GM12878 (cell line): ENCODE results near the gene SEMA7A. TPM values are rescaled to one million over a fixed set of nuclear protein-coding genes. Genes with fewer than 3 reads are reported as not detected.

Experiments used
- ATAC-seq: fragments of 200-7000 bp; cut with Tn5 transposase; 3 replicates; pipeline ENCODE4 v1.9.1; 2020; ENCODE audit warnings: mild to moderate bottlenecking, moderate library complexity
- BruUV-seq: library from RNA; stranded (reverse); fragments of 400-500 nt; replicated peaks from 2 replicates; lab custom pipeline; 2021; lab: Mats Ljungman, UMichigan
- CTCF ChIA-PET: fragments of 300-600 bp; sonication (Branson Sonifier 250); formaldehyde crosslinking; extraction: SDS; loops from one replicate; lab custom pipeline; 2021; ENCODE audit warnings: inconsistent platforms; lab: Yijun Ruan, JAX
- POLR2A ChIA-PET: fragments of 350-600 bp; formaldehyde crosslinking; extraction: SDS; loops from one replicate; lab custom pipeline; 2021; ENCODE audit warnings: inconsistent platforms; lab: Charles Lee
- RAD21 ChIA-PET: fragments of 300-600 bp; sonication (Branson Sonifier 250); formaldehyde crosslinking; loops from one replicate; lab custom pipeline; 2023; ENCODE audit warnings: antibody characterized with exemption; ENCODE audit not compliant: unreplicated experiment; lab: Charles Lee
- SMC1A ChIA-PET: fragments of 300-600 bp; sonication (Branson Sonifier 250); formaldehyde crosslinking; loops from one replicate; lab custom pipeline; 2023; ENCODE audit not compliant: unreplicated experiment, uncharacterized antibody; lab: Charles Lee
- DNase-seq: peaks from one replicate; pipeline ENCODE4 v3.0.0-alpha.2; 2011; ENCODE audit warnings: low read depth, low spot score
- FAIRE-seq: peaks from 3 replicates; lab custom pipeline; 2011; peaks lifted over from hg19 to GRCh38; lab: Jason Lieb, UNC
- H2AFZ ChIP-seq: 2 replicates; pipeline ENCODE4 v1.6.0; 2011; ENCODE audit warnings: low read depth, low read length, control low read depth; ENCODE audit not compliant: control insufficient read depth
- H3K27ac ChIP-seq: 2 replicates; pipeline ENCODE4 v1.5.1; 2011; ENCODE audit warnings: control low read depth; ENCODE audit not compliant: control insufficient read depth, insufficient read depth
- H3K27me3 ChIP-seq, 2 experiments: replicated peaks in 1 of 2; 2 replicates each; pipeline versions ENCODE4 v1.6.0 to v1.6.1; 2011; ENCODE audit warnings: low read length in 1 of 2; ENCODE audit not compliant: control insufficient read depth in 2 of 2, insufficient read depth in 2 of 2
- H3K36me3 ChIP-seq, 2 experiments: 2 replicates each; pipeline ENCODE4 v1.5.1; 2011; ENCODE audit warnings: low read length in 1 of 2; ENCODE audit not compliant: control insufficient read depth in 2 of 2, insufficient read depth in 2 of 2
- H3K4me1 ChIP-seq: 2 replicates; pipeline ENCODE4 v1.6.1; 2011; ENCODE audit warnings: mild to moderate bottlenecking, low read length, moderate library complexity, mixed read lengths; ENCODE audit not compliant: control insufficient read depth, insufficient read depth
- H3K4me2 ChIP-seq: 2 replicates; pipeline ENCODE4 v1.6.0; 2011; ENCODE audit warnings: control low read depth; ENCODE audit not compliant: control insufficient read depth, insufficient read depth
- H3K4me3 ChIP-seq: fragments of 200-600 bp; sonication (generic); 2 replicates; pipeline ENCODE4 v1.5.1; 2016
- H3K79me2 ChIP-seq: 2 replicates; pipeline ENCODE4 v1.6.0; 2011; ENCODE audit warnings: low read length; ENCODE audit not compliant: control insufficient read depth, insufficient read depth
- H3K9ac ChIP-seq: 2 replicates; pipeline ENCODE4 v1.8.0; 2011; ENCODE audit warnings: low read length, control low read depth, mixed read lengths; ENCODE audit not compliant: control insufficient read depth, insufficient read depth
- H3K9me3 ChIP-seq: replicated peaks from 3 replicates; pipeline ENCODE4 v1.5.1; 2011; ENCODE audit warnings: mild to moderate bottlenecking, low read length; ENCODE audit not compliant: control insufficient read depth, insufficient read depth
- H4K20me1 ChIP-seq: 2 replicates; pipeline ENCODE4 v1.6.0; 2011; ENCODE audit not compliant: control insufficient read depth, insufficient read depth
- BHLHE40 ChIP-seq, 2 experiments: fragments of 450-650 bp in 1 of 2; IDR thresholded peaks; 2 replicates each; pipeline ENCODE4 v1.6.1; 2011 to 2017; ENCODE audit warnings: low read depth in 2 of 2, borderline replicate concordance in 1 of 2, improper control_type of control experiment in 1 of 2, low read length in 1 of 2, mild to moderate bottlenecking in 1 of 2
- GATAD2B ChIP-seq: fragments of 450-650 bp; conservative IDR thresholded peaks from 2 replicates; pipeline ENCODE4 v1.6.1; 2017; ENCODE audit warnings: low read depth, mild to moderate bottlenecking, moderate library complexity
- MLLT1 ChIP-seq: fragments of 450-650 bp; IDR thresholded peaks from 2 replicates; pipeline ENCODE4 v1.6.1; 2016; ENCODE audit warnings: mild to moderate bottlenecking
- POLR2A ChIP-seq: IDR thresholded peaks from 2 replicates; pipeline ENCODE4 v1.6.1; 2011; ENCODE audit warnings: low read depth, mild to moderate bottlenecking, low read length
- POLR2AphosphoS5 ChIP-seq: IDR thresholded peaks from 2 replicates; pipeline ENCODE4 v1.6.1; 2011; ENCODE audit warnings: mild to moderate bottlenecking, low read length, inconsistent platforms
- WRNIP1 ChIP-seq: IDR thresholded peaks from 2 replicates; pipeline ENCODE4 v1.6.1; 2011; ENCODE audit warnings: low read depth, low read length, improper control_type of control experiment, borderline replicate concordance
- ZNF622 ChIP-seq: fragments of 450-650 bp; IDR thresholded peaks from 2 replicates; pipeline ENCODE4 v1.6.1; 2017; ENCODE audit warnings: mild to moderate bottlenecking, inconsistent platforms
- ZNF687 ChIP-seq: fragments of 450-650 bp; IDR thresholded peaks from 2 replicates; pipeline ENCODE4 v1.6.1; 2017; ENCODE audit warnings: mild to moderate bottlenecking, moderate library complexity
- ZZZ3 ChIP-seq: IDR thresholded peaks from 2 replicates; pipeline ENCODE4 v1.6.1; 2011; ENCODE audit warnings: low read depth; ENCODE audit not compliant: control insufficient read depth, insufficient read length
- WGBS: methylation state at CpG from one replicate; pipeline ENCODE4 v1.1.6; 2016; ENCODE audit warnings: low lambda C conversion rate; ENCODE audit not compliant: insufficient replicate concordance, insufficient coverage; ENCODE audit errors: missing lambda C conversion rate; 5-methylcytosine and 5-hydroxymethylcytosine counted together
- in situ Hi-C: fragments of 300-500 bp; cut with MboI; formaldehyde crosslinking; loops from 9 replicates; pipeline ENCODE4 v1.14.3; 2018; ENCODE audit warnings: mixed read lengths
- intact Hi-C: fragments of 100-400 bp; cut with micrococcal nuclease; formaldehyde crosslinking; loops from one replicate; pipeline ENCODE4 v1.14.2; 2022; ENCODE audit not compliant: unreplicated experiment
- polyA plus RNA-seq, 11 experiments: library from polyadenylated mRNA; depleted of rRNA in 4 of 11; unstranded in 6 of 11; stranded (reverse) in 5 of 11; fragments of >200 nt; fragmentation: Nextera tagmentation in 4 of 11; fragmentation: Illumina TruSeq in 1 of 11; extraction: Ambion mirVana in 4 of 11; extraction: Trizol in 1 of 11; gene quantifications; 1 replicate in 1 of 11; 2 replicates in 10 of 11; pipeline versions ENCODE4 v1.2.1 to v1.2.3, GENCODE V29; 2011 to 2016; ENCODE audit warnings: inconsistent platforms in 2 of 11, missing spikeins in 2 of 11, low read depth in 1 of 11
- total RNA-seq, 4 experiments: library from RNA; depleted of rRNA in 3 of 4; stranded (reverse); fragments of >200 nt in 3 of 4; fragmentation: Illumina TruSeq in 1 of 4; extraction: Trizol in 1 of 4; gene quantifications; 2 replicates each; pipeline versions ENCODE4 v1.2.1 to v1.2.3, GENCODE V29; 2013 to 2021

The SEMA7A gene
- total and polyA plus RNA-seq, 10 of the 15 experiments (the other 5 are each of a cell fraction or from before 2014, with no cell fraction given) = 0.08 to 112 (median 53.5) TPM

GRCh38 chr15:74408815-74409214 is 24.9 kb downstream of the SEMA7A start:
- Histone ChIP-seq H3K27me3 (no peaks in the 10 kb centered on the region), H3K4me2 (no peak overlapping the region), H3K79me2 (no peaks in the 10 kb centered on the region; the same call in 1 of the 2 replicates), H3K4me3 (no peak overlapping the region), H3K36me3 (peaks cover 20 to 37% of the 10 kb centered on the region in 2 experiments), H3K4me1 (peaks cover 24% of the 10 kb centered on the region), H2AFZ (no peak overlapping the region), H3K27ac (no peak overlapping the region; the same call in 1 of the 2 replicates), H4K20me1 (no peaks in the 10 kb centered on the region), H3K9ac (no peak overlapping the region), H3K9me3 (no peaks in the 10 kb centered on the region)
- FAIRE-seq (no peak), ATAC-seq (no peak), DNase-seq (no peak)
- TF ChIP-seq ZZZ3 (no peak), POLR2A (peak; percentile 74), POLR2AphosphoS5 (peak; percentile 69), BHLHE40 (IDR thresholded peaks at IDR 0.05; ENCODE audit: borderline replicate concordance in 1 of 2, low read depth in 2 of 2, low read length in 1 of 2) (peak in 1 of 2 experiments; percentile 45; a peak in 2 of 4 replicates), WRNIP1 (no peak), MLLT1 (0 out of 2 replicates have a peak, but pooled peaks have one; percentile 32), ZNF622 (no peak), GATAD2B (no peak), ZNF687 (no peak)
- intact Hi-C loops = no loop called here
- ChIA-PET POLR2A (interaction anchor here (1.3 to 15.4 kb wide), 2 partner anchors 12 to 19 kb away, joined by 3 to 325 read pairs; partner anchors contain the start of gene SEMA7A), CTCF (interaction anchor here (0.6 to 1.5 kb wide), 3 partner anchors 12 to 190 kb away, joined by 3 to 5 read pairs (median 3); no protein-coding TSS in a partner anchor), RAD21 (interaction anchor here (0.8 to 20.3 kb wide), 3 partner anchors 12 to 24 kb away, joined by 3 to 496 read pairs (median 262); partner anchors contain the start of gene SEMA7A), SMC1A (interaction anchor here (1.0 to 10.9 kb wide), 3 partner anchors 23 to 134 kb away, joined by 3 to 182 read pairs (median 3); partner anchors contain the start of gene SEMA7A)
- 43% methylated on average over 7 of the region's 7 CpGs for WGBS
- BruUV-seq = no TSS peak
- in situ Hi-C loops = no loop called here
